GM03348 (cell line): ENCODE measurements around the gene MPPE1.

ENCODE experiments used
- DNase-seq: peaks from one replicate; pipeline ENCODE4 v3.0.0; 2012; ENCODE audit warnings: low spot score

The MPPE1 gene

DNA sequence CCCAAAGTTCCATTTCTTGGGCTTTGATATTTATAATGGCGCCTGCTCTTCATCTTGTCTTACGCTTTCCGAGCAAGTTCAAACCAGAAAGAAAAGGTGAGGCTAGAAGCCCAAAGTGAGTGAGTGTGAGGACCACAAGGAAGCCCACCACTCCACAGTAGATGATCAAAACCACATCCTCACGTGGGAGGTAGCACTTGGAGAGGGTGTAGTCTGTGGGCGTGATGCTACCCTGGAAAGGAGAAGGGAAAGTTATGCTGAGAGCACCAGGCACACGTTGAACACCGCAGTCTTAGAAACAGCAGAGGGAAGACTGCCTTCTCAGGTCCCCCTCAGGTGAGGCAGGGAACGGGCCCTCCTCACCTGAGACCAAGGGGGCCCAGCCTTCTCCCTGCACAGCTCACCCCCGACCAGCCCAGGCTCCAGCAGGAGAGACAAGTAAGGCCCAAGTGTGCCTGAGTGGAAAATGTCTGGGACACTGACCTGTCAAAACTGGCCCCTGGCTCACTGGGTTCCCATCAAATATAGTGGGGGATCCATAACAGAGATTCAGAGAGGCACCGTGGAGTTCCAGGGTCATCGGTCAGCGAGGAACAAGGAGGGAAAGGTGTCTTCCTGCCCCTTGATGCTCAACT, 23.6 kb downstream of the MPPE1 start:
- DNase-seq = no peak

DNA sequence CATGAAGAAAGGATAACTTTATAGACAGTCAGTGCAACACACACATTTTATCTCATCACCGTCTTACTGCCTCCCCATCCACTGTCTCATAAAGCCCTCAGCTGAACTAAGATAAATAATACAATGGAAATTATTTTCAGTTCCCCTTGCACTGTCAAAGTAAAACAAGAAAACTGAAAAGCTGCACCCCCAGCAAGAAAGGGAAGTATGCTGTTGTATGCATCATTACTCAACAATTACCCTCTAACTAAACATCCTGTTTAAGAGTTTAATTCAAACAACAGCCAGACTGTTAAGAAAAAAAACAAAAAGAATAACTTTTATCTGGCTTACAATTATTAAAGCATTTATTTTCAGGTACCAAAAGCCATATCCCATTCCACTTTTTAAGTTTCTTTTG, 25.0 kb downstream of the MPPE1 start:
- no peak for DNase-seq

- no peak for DNase-seq
Measured at GRCh38 chr18:11882636-11883035, 25.5 kb downstream of the MPPE1 start.

- no peak for DNase-seq
Measured at GRCh38 chr18:11880586-11881304, 27.4 kb downstream of the MPPE1 start.

DNA sequence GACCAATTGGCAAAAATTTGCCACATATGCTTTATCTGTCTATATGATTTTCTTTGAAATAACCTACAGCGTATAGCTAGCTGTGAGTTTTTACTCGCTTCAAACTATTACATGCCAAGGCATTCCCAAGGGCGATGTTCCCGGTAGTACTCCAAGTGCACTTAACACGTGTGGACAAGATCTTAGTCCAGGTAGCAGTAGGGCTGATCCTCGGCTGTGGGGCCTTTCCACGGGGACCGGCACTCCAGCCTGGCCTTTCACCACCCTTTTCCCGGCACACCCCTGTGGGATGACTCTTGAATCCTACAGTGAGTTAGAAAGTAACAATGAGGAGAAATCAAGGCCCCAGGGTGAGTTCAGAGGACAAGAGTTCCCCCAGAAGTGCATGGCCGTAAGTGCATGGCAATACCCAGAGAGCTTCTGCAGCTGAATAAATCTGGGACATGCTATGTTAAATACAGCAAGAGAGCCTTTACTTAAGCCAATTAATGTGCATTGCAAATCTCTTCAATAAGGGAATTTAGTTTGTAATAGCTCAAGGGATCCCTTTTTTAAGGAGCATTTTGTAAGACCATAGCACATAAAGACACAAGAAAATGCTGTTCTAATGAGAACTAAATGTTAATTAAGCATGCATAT, 30.5 kb downstream of the MPPE1 start:
- DNase-seq = no peak

GRCh38 chr18:11874676-11875075, 33.4 kb downstream of the MPPE1 start:
- no peak for DNase-seq

- DNase-seq = no peak
Measured at GRCh38 chr18:11873670-11874340, 34.3 kb downstream of the MPPE1 start.

DNA sequence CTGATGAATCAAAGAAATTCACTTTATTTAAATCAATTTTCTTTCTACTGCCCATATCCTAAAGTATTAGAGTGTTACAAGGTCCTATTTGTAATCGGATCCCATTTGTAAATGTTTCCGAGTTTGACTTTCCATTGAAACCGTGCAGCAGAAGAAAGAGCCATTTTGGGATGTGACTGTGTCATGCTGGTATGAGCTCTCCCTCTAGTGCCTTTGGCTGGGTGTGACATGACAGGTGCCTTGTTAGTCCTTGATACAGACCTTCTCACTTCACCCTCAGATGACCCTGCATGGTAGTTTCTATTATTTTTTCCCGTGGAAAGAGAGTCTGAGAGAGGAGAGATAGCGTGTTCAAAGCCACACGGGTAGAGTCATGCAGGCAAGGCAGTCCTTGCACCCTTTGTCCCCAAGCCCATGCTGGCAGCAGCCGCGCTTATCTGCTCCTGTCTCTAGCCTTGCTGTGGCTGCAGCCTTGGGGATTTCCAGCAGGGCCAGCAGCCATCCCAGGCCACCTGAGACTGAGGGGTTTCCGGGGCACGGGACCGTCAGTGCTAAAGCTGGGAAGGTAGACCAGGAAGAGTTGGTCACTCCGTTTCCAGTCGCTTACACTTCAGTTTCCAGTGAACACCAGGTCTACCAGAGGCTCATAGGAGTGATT, 35.5 kb downstream of the MPPE1 start:
- DNase-seq = peak; percentile 48

- no peak for DNase-seq
Measured at GRCh38 chr18:11871501-11871900, 36.6 kb downstream of the MPPE1 start.

DNA sequence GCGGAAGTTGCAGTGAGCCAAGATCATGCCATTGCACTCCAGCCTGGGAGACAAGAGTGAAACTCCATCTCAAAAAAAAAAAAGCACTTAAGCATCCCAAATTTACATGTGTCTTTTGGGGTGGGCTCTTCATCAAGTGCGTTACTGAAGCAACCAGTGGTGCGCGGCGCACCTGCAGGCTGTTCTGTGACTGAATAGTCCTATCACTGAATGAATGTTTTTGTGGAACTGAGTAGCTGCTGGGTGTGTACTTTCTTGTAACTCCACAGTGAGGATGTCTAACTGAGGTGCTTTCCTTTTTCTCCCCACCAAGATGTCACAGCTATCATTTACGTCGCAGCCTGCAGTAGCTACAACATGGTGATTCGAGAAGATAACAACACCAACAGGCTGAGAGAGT, 39.9 kb downstream of the MPPE1 start:
- no peak for DNase-seq

GRCh38 chr18:11866764-11867163, 41.4 kb downstream of the MPPE1 start:
- no peak for DNase-seq

DNA sequence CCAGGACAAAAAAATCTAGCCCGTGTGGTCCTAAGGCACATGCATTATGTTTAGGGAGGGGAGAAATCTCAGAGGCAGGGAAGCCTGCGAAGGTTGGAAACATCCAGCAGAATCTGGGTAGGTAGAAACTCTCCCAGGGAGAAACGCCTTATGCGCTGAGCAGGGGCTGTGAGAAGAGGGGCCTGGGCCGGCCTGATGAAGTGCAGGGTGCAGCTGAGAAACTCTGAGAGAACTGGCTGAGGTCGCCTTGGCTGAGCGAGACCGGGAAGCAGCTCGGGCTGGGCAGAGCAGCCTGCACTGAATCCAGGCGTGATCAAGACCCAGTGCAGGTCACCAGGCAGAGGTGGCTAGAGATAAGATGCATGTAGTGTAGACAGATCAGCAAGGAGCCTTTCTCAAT, 41.8 kb downstream of the MPPE1 start:
- no peak for DNase-seq

- no peak for DNase-seq
Measured at GRCh38 chr18:11865071-11865470, 43.0 kb downstream of the MPPE1 start.

DNA sequence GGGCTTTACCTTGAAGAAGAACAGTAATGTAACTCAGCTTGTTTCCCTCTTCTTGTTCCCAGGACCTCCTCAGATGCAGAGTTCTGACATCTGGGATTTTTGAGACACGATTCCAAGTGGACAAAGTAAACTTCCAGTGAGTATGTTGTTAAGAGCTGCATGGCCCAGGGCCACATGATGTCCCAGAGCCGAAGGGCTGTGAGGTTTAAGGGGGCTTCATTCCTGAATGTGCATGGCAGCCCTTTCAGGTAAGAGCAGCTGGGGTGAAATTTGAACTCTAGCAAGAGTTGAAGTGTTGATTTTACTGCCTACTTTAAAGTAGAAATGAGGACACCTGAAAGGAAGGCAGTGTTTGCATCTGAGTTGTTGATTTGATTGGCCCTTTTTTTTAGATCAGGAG, 43.6 kb downstream of the MPPE1 start:
- no peak for DNase-seq

DNA sequence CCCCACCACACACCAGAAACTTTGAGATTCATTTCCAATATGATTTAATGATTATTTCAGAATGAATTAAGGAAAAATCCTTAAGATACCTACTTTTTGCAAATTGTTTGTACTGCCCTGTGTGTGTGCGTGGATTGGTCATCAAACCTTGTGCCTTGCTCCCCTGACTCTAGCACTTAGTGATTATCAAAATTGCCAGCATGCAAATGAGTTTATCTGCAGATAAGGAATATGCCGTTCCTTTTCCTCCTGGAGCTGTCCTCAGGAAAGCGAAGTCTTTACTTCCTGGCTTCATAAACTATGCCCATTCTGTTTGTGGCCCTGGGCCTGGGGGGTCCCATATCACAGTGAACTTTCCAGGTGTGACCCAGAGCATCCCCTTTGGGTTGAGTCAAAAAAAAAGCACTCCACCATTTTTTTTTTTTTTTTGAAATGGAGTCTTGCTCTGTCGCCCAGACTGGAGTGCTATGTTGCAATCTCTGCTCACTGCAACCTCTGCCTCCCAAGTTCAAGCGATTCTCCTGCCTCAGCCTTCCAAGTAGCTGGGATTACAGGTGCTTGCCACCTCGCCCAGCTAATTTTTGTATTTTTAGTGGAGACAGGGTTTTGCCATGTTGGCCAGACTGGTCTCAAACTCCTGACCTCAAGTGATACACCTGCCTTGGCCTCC, 45.5 kb downstream of the MPPE1 start:
- no peak for DNase-seq

DNA sequence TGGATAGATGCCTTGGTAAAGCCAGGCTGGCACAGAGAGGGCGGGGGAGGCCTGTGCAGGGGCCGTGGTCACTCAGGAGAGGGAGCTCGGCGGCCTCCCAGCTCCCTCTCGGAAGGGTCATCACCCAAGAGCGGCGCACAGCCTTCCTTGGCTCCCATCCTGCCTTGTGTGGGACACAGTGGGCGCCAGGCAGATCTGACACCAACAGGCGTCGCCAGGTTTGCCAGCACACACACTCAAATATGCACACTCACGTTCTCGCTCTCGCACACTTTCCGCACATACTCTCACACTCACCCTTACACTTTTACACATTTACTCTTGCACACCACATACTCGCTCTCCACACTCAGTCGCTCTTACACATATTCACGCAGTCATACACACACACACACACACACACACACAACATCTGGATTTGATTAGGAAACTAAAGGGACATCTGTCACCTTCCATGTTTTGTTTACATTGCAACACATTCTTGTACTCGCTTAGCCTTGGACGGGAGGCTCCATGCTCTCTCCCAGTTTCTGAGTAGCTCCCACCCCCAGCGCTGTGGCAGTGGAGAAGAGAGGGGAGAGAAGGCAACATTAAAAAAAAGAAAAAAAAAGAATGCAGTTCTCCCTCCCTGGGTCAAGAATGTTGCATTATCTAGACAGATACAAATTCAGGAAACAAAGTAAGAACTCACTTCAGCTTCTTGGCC, 46.4 kb downstream of the MPPE1 start:
- no peak for DNase-seq

GRCh38 chr18:11860594-11861450, 47.3 kb downstream of the MPPE1 start:
- DNase-seq = no peak

GRCh38 chr18:11859903-11860407, 48.2 kb downstream of the MPPE1 start:
- peak; percentile 57 for DNase-seq

DNA sequence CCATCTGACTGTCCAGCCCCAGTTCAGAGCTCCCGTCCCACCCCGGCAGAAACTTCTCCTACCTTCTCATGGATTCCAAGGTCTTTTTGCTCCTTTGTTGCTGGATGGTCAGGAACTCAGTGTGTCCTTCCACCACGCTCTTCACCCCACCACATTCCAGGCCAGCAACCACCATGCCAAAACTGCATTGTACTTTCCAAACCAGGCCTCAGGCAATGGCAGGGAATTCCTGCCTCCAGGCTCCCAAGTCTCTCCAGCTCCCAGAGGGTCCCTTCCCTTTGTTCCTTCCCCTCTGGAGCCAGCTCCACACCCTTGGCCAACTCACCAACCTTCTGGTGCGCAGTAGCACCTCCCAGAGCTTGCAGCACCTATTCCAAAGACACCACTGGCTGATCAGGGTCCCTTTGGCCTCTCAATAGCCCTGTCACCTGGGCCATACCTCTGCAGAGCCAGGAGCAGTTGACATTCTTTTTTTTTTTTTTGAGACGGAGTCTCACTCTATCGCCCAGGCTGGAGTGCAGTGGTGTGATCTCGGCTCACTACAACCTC, 48.8 kb downstream of the MPPE1 start:
- no peak for DNase-seq
